WTC11 (cell line): Measurements from ENCODE around the gene CD2AP. TPM values are rescaled to one million over a fixed set of nuclear protein-coding genes. Genes with fewer than 3 reads are reported as not detected.

Experiments used
- ATAC-seq: fragments of 200-7000 bp; cut with Tn5 transposase; 2 replicates; pipeline ENCODE4 v1.10.0; 2021; ENCODE audit warnings: mild to moderate bottlenecking, moderate library complexity
- CTCF ChIA-PET: fragments of 300-600 bp; sonication (Branson Sonifier 250); formaldehyde crosslinking; loops from one replicate; lab custom pipeline; 2021; ENCODE audit warnings: antibody characterized with exemption; lab: Charles Lee
- POLR2A ChIA-PET: fragments of 350-600 bp; sonication (Branson Sonifier 250); formaldehyde crosslinking; loops from one replicate; lab custom pipeline; 2021; ENCODE audit warnings: antibody characterized with exemption; lab: Charles Lee
- DNase-seq: peaks from one replicate; pipeline ENCODE4 v3.0.0; 2021; ENCODE audit warnings: low spot score
- H3K27ac Mint-ChIP-seq: 2 replicates; pipeline ENCODE4 v1.8.0; 2021; ENCODE audit warnings: mixed read lengths
- H3K27me3 Mint-ChIP-seq: 2 replicates; pipeline ENCODE4 v1.8.0; 2021; ENCODE audit warnings: low read depth, mild to moderate bottlenecking, moderate library complexity, mixed read lengths
- H3K36me3 Mint-ChIP-seq: 2 replicates; pipeline ENCODE4 v1.8.0; 2021; ENCODE audit warnings: mixed read lengths
- H3K4me1 Mint-ChIP-seq: 2 replicates; pipeline ENCODE4 v1.8.0; 2022; ENCODE audit warnings: mixed read lengths
- H3K4me3 Mint-ChIP-seq: 2 replicates; pipeline ENCODE4 v1.8.0; 2021; ENCODE audit warnings: mild to moderate bottlenecking, moderate library complexity, mixed read lengths
- H3K9me3 Mint-ChIP-seq: 2 replicates; pipeline ENCODE4 v1.8.0; 2021; ENCODE audit warnings: mixed read lengths
- AFF4 ChIP-seq: sonication (generic); formaldehyde crosslinking; IDR thresholded peaks from 2 replicates; pipeline ENCODE4 v1.8.1; 2023; ENCODE audit warnings: mild to moderate bottlenecking, missing genetic modification reagents, borderline replicate concordance
- AR ChIP-seq: fragments of 250-450 bp; sonication (Bioruptor Pico); IDR thresholded peaks from 2 replicates; pipeline ENCODE4 v1.9.0; 2021; ENCODE audit warnings: mild to moderate bottlenecking
- ATF3 ChIP-seq: sonication (generic); formaldehyde crosslinking; conservative IDR thresholded peaks from 2 replicates; pipeline ENCODE4 v1.8.1; 2022; ENCODE audit warnings: mild to moderate bottlenecking, missing genetic modification reagents
- CDX4 ChIP-seq: fragments of 250-450 bp; sonication (Bioruptor Pico); IDR thresholded peaks from 2 replicates; pipeline ENCODE4 v1.9.0; 2021; ENCODE audit warnings: moderate library complexity, mild to moderate bottlenecking, inconsistent platforms, borderline replicate concordance
- E2F4 ChIP-seq: sonication (generic); formaldehyde crosslinking; IDR thresholded peaks from 2 replicates; pipeline ENCODE4 v1.8.1; 2022; ENCODE audit warnings: low read depth, mild to moderate bottlenecking, moderate library complexity, missing genetic modification reagents, borderline replicate concordance
- GTF2I ChIP-seq: fragments of 250-450 bp; sonication (Bioruptor Pico); conservative IDR thresholded peaks from 2 replicates; pipeline ENCODE4 v1.4.0; 2021; ENCODE audit warnings: mild to moderate bottlenecking
- IRF1 ChIP-seq: sonication (generic); formaldehyde crosslinking; IDR thresholded peaks from 2 replicates; pipeline ENCODE4 v1.8.0; 2023; ENCODE audit warnings: missing genetic modification reagents
- KAT7 ChIP-seq: sonication (generic); formaldehyde crosslinking; IDR thresholded peaks from 2 replicates; pipeline ENCODE4 v1.8.1; 2023; ENCODE audit warnings: missing genetic modification reagents, mild to moderate bottlenecking, borderline replicate concordance
- NR1H2 ChIP-seq: sonication (generic); formaldehyde crosslinking; IDR thresholded peaks from 2 replicates; pipeline ENCODE4 v1.9.0; 2021; ENCODE audit warnings: mild to moderate bottlenecking, moderate library complexity, missing genetic modification reagents
- RORB ChIP-seq: fragments of 250-450 bp; sonication (Bioruptor Pico); IDR thresholded peaks from 2 replicates; pipeline ENCODE4 v1.9.0; 2021; ENCODE audit warnings: mild to moderate bottlenecking
- TCF7 ChIP-seq: sonication (generic); formaldehyde crosslinking; IDR thresholded peaks from 2 replicates; pipeline ENCODE4 v1.8.0; 2022; ENCODE audit warnings: mild to moderate bottlenecking, low read depth, missing genetic modification reagents, moderate library complexity
- ZMAT4 ChIP-seq: fragments of 250-450 bp; sonication (Bioruptor Pico); IDR thresholded peaks from 2 replicates; pipeline ENCODE4 v1.9.0; 2021; ENCODE audit warnings: mild to moderate bottlenecking
- ZNF317 ChIP-seq: sonication (generic); formaldehyde crosslinking; IDR thresholded peaks from 2 replicates; pipeline ENCODE4 v1.8.1; 2023; ENCODE audit warnings: low read depth, mild to moderate bottlenecking, moderate library complexity, missing genetic modification reagents, borderline replicate concordance
- ZNF671 ChIP-seq: fragments of 250-450 bp; sonication (Bioruptor Pico); IDR thresholded peaks from 2 replicates; pipeline ENCODE4 v1.8.0; 2021; ENCODE audit warnings: mild to moderate bottlenecking
- total RNA-seq: library from RNA; stranded (reverse); gene quantifications from 3 replicates; pipeline ENCODE4 v1.2.3, GENCODE V29; 2021
- TF ChIP-seq, protein P1 (sequence below): fragments of 200-600 bp; IDR thresholded peaks from 2 replicates; pipeline ENCODE4 v1.8.0; 2022; ENCODE audit warnings: antibody characterized with exemption
- TF ChIP-seq, protein P2 (sequence below): sonication (generic); formaldehyde crosslinking; IDR thresholded peaks from 2 replicates; pipeline ENCODE4 v1.8.0; 2022; ENCODE audit warnings: mild to moderate bottlenecking, missing genetic modification reagents

The CD2AP gene
- total RNA-seq, 1 experiment from 2014 or later, result 77.0 TPM

GRCh38 chr6:47478233-47479139 lies 897 bp downstream of the CD2AP start:
- Mint-ChIP-seq H3K36me3 (peaks cover 3% of the 10 kb centered on the region; the same call in 1 of the 2 replicates), H3K4me1 (peaks cover 46% of the 10 kb centered on the region), H3K27ac (peak overlapping the region; percentile 96), H3K9me3 (no peaks in the 10 kb centered on the region), H3K4me3 (peak overlapping the region; percentile 96), H3K27me3 (no peaks in the 10 kb centered on the region)
- no peak for DNase-seq
- peak; percentile 4; the same call in 1 of the 2 replicates for ATAC-seq
- TF ChIP-seq TCF7 (CRISPR knock-in tag), result 0 out of 2 replicates have a peak, but pooled peaks have one; percentile 11
- TF ChIP-seq, protein P1, sequence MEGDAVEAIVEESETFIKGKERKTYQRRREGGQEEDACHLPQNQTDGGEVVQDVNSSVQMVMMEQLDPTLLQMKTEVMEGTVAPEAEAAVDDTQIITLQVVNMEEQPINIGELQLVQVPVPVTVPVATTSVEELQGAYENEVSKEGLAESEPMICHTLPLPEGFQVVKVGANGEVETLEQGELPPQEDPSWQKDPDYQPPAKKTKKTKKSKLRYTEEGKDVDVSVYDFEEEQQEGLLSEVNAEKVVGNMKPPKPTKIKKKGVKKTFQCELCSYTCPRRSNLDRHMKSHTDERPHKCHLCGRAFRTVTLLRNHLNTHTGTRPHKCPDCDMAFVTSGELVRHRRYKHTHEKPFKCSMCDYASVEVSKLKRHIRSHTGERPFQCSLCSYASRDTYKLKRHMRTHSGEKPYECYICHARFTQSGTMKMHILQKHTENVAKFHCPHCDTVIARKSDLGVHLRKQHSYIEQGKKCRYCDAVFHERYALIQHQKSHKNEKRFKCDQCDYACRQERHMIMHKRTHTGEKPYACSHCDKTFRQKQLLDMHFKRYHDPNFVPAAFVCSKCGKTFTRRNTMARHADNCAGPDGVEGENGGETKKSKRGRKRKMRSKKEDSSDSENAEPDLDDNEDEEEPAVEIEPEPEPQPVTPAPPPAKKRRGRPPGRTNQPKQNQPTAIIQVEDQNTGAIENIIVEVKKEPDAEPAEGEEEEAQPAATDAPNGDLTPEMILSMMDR, result no peak
- POLR2A ChIA-PET, result interaction anchor here (0.6 to 2.0 kb wide), 6 partner anchors 9 to 129 kb away, joined by 3 to 14 read pairs (median 4); no protein-coding TSS in a partner anchor
- CTCF ChIA-PET, result interaction anchor here (0.5 to 2.1 kb wide), 5 partner anchors 10 to 155 kb away, joined by 3 to 9 read pairs (median 6); no protein-coding TSS in a partner anchor

- peaks cover 3% of the 10 kb centered on the region; the same call in 1 of the 2 replicates for H3K36me3 Mint-ChIP-seq
- peak overlapping the region; percentile 96 for H3K4me3 Mint-ChIP-seq
- peaks cover 46% of the 10 kb centered on the region for H3K4me1 Mint-ChIP-seq
- H3K9me3 Mint-ChIP-seq, result no peaks in the 10 kb centered on the region
- ATAC-seq (no peak), DNase-seq (no peak)
- H3K27ac Mint-ChIP-seq, result peak overlapping the region; percentile 96
- ChIA-PET POLR2A (no interaction called here), CTCF (no interaction called here)
- no peak for TF ChIP-seq ZNF317
- TF ChIP-seq IRF1 (CRISPR knock-in tag), result no peak
- TF ChIP-seq ZNF671, result no peak
- no peak for TF ChIP-seq E2F4 (CRISPR knock-in tag)
- no peaks in the 10 kb centered on the region for H3K27me3 Mint-ChIP-seq
These were observed 1.5 kb downstream of the CD2AP start for GRCh38 chr6:47479140-47479508.

DNA sequence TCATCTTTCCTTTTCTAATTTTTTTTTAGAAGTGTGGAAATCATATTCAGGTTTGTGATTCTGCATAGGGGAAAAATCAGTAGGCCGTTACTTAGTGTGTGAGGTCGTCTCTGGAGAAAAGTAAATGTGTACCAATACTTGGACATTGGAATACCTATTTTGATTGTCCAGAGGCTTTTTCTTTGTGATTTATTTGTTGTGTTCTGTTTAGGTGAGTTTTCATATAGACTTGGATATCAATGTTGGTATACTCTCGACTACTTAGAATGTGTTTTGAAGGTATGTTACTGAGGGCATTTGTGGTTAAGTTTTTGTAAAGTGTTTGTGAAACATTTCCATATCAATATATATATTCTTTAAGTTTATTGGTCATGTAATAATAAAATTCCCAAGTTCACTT lies 2.3 kb downstream of the CD2AP start:
- ChIA-PET POLR2A (no interaction called here), CTCF (no interaction called here)
- Mint-ChIP-seq H3K36me3 (peaks cover 3% of the 10 kb centered on the region; the same call in 1 of the 2 replicates), H3K4me3 (peak overlapping the region; percentile 96), H3K27ac (peak overlapping the region; percentile 79; the same call in 1 of the 2 replicates), H3K9me3 (no peaks in the 10 kb centered on the region), H3K27me3 (no peaks in the 10 kb centered on the region), H3K4me1 (peaks cover 52% of the 10 kb centered on the region)
- DNase-seq (no peak), ATAC-seq (no peak)
- TF ChIP-seq ZMAT4 (CRISPR knock-in tag) (no peak), AFF4 (CRISPR knock-in tag) (no peak), AR (CRISPR knock-in tag) (no peak), RORB (CRISPR knock-in tag) (no peak), GTF2I (CRISPR knock-in tag) (no peak), CDX4 (CRISPR knock-in tag) (no peak), NR1H2 (CRISPR knock-in tag) (no peak), ATF3 (no peak), KAT7 (CRISPR knock-in tag) (no peak), TCF7 (CRISPR knock-in tag) (no peak)
- TF ChIP-seq, protein P2, sequence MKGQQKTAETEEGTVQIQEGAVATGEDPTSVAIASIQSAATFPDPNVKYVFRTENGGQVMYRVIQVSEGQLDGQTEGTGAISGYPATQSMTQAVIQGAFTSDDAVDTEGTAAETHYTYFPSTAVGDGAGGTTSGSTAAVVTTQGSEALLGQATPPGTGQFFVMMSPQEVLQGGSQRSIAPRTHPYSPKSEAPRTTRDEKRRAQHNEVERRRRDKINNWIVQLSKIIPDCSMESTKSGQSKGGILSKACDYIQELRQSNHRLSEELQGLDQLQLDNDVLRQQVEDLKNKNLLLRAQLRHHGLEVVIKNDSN (CRISPR knock-in tag), result no peak
